CD14-positive monocyte (primary cell): ENCODE measurements around the gene BAG3. TPM values are rescaled to one million over a fixed set of nuclear protein-coding genes. Genes with fewer than 3 reads are reported as not detected.

Source experiments
- DNase-seq, 3 donors: peaks; one replicate each; pipeline ENCODE4 v3.0.0-alpha.2; 2011 to 2022
- H2AFZ ChIP-seq: 2 replicates; pipeline ENCODE4 v1.6.0; 2012; ENCODE audit warnings: mild to moderate bottlenecking, low read depth, low read length, inconsistent platforms; ENCODE audit not compliant: insufficient read depth, poor library complexity, severe bottlenecking
- H3K27ac ChIP-seq, 2 donors: 1 replicate in 1 of 2; 2 replicates in 1 of 2; pipeline ENCODE4 v1.5.1; 2012 to 2013; ENCODE audit warnings: low read length in 2 of 2, control low read depth in 1 of 2, inconsistent platforms in 1 of 2, low read depth in 1 of 2, mild to moderate bottlenecking in 1 of 2
- H3K27me3 ChIP-seq, 2 donors: one replicate each; pipeline versions ENCODE4 v1.6.0 to v1.6.1; 2011 to 2013; ENCODE audit warnings: low read length in 2 of 2; ENCODE audit not compliant: control insufficient read depth in 2 of 2, insufficient read depth in 2 of 2
- H3K36me3 ChIP-seq, 2 donors: replicated peaks in 1 of 2; 1 replicate in 1 of 2; 2 replicates in 1 of 2; pipeline versions ENCODE4 v1.5.1 to v1.6.1; 2012 to 2013; ENCODE audit warnings: low read length in 2 of 2, control low read depth in 1 of 2, inconsistent platforms in 1 of 2, mild to moderate bottlenecking in 1 of 2; ENCODE audit not compliant: insufficient read depth in 2 of 2, control insufficient read depth in 1 of 2
- H3K4me1 ChIP-seq, 2 donors: 1 replicate in 1 of 2; 2 replicates in 1 of 2; pipeline versions ENCODE4 v1.5.1 to v1.6.1; 2012 to 2013; ENCODE audit warnings: low read length in 2 of 2, control low read depth in 1 of 2, inconsistent platforms in 1 of 2, mild to moderate bottlenecking in 1 of 2, moderate library complexity in 1 of 2; ENCODE audit not compliant: insufficient read depth in 2 of 2, control insufficient read depth in 1 of 2
- H3K4me2 ChIP-seq: replicated peaks from 2 replicates; pipeline ENCODE3; 2012; ENCODE audit warnings: low read length, moderate library complexity, mild to moderate bottlenecking; ENCODE audit not compliant: poor library complexity, severe bottlenecking; ENCODE audit errors: extremely low read depth
- H3K4me3 ChIP-seq, 3 experiments: fragments of 200-600 bp in 1 of 3; sonication (generic) in 1 of 3; replicated peaks in 1 of 3; 1 replicate in 2 of 3; 2 replicates in 1 of 3; pipeline ENCODE4 v1.5.1; 2011 to 2013; ENCODE audit warnings: low read length in 3 of 3, mild to moderate bottlenecking in 3 of 3, control low read depth in 2 of 3, low read depth in 2 of 3, inconsistent platforms in 1 of 3, moderate library complexity in 1 of 3
- H3K79me2 ChIP-seq: 2 replicates; pipeline ENCODE4 v1.6.0; 2012; ENCODE audit warnings: mild to moderate bottlenecking, control low read depth, inconsistent platforms, low read length, moderate library complexity; ENCODE audit not compliant: insufficient read depth
- H3K9ac ChIP-seq: 2 replicates; pipeline ENCODE4 v1.6.0; 2017; ENCODE audit warnings: low read length, mild to moderate bottlenecking; ENCODE audit not compliant: insufficient read depth, poor library complexity, severe bottlenecking
- H3K9me3 ChIP-seq, 2 donors: replicated peaks in 1 of 2; 1 replicate in 1 of 2; 2 replicates in 1 of 2; pipeline versions ENCODE4 v1.5.1 to v1.6.1; 2012 to 2013; ENCODE audit warnings: low read length in 2 of 2, control low read depth in 1 of 2; ENCODE audit not compliant: control insufficient read depth in 1 of 2, insufficient read depth in 1 of 2
- H4K20me1 ChIP-seq: 2 replicates; pipeline ENCODE4 v1.6.0; 2012; ENCODE audit warnings: mild to moderate bottlenecking, low read length, control low read depth, moderate library complexity; ENCODE audit not compliant: insufficient read depth
- H3K27ac Mint-ChIP-seq, 7 donors: one replicate each; pipeline ENCODE4 v1.8.0; 2020; ENCODE audit warnings: mild to moderate bottlenecking in 7 of 7, mixed read lengths in 7 of 7, moderate library complexity in 6 of 7, inconsistent platforms in 2 of 7
- H3K27me3 Mint-ChIP-seq, 3 donors: one replicate each; pipeline ENCODE4 v1.8.0; 2021 to 2022; ENCODE audit warnings: low read depth in 3 of 3, mild to moderate bottlenecking in 3 of 3, mixed read lengths in 3 of 3, moderate library complexity in 3 of 3, inconsistent platforms in 1 of 3
- H3K36me3 Mint-ChIP-seq, 2 donors: one replicate each; pipeline ENCODE4 v1.8.0; 2020; ENCODE audit warnings: mixed read lengths in 2 of 2, inconsistent platforms in 1 of 2, mild to moderate bottlenecking in 1 of 2
- H3K4me1 Mint-ChIP-seq: one replicate; pipeline ENCODE4 v1.8.0; 2020; ENCODE audit warnings: mild to moderate bottlenecking, mixed read lengths
- H3K4me3 Mint-ChIP-seq, 2 donors: one replicate each; pipeline ENCODE4 v1.8.0; 2020; ENCODE audit warnings: mild to moderate bottlenecking in 2 of 2, mixed read lengths in 2 of 2, moderate library complexity in 1 of 2
- H3K9me3 Mint-ChIP-seq, 7 donors: one replicate each; pipeline ENCODE4 v1.8.0; 2020 to 2022; ENCODE audit warnings: mixed read lengths in 7 of 7, mild to moderate bottlenecking in 6 of 7, moderate library complexity in 6 of 7, inconsistent platforms in 2 of 7
- WGBS: methylation state at CpG from one replicate; pipeline ENCODE4 v1.1.5; 2013; ENCODE audit warnings: missing lambda C conversion rate; ENCODE audit not compliant: insufficient coverage; 5-methylcytosine and 5-hydroxymethylcytosine counted together
- intact Hi-C, 2 donors: fragments of 100-400 bp; cut with micrococcal nuclease; formaldehyde crosslinking; loops; one replicate each; pipeline versions ENCODE4 v1.15.0 to v1.15.1; 2023
- polyA plus RNA-seq, 3 donors: library from polyadenylated mRNA; depleted of rRNA in 1 of 3; unstranded in 2 of 3; stranded (reverse) in 1 of 3; fragments of 300-500 nt in 2 of 3; fragments of >200 nt in 1 of 3; fragmentation: Illumina TruSeq in 2 of 3; gene quantifications; 1 replicate in 2 of 3; 2 replicates in 1 of 3; pipeline ENCODE4 v1.2.3, GENCODE V29; 2012 to 2021
- TF ChIP-seq, protein P1 (sequence below): fragments of 200-600 bp; IDR thresholded peaks from one replicate; pipeline ENCODE4 v1.8.0; 2022; ENCODE audit warnings: antibody characterized with exemption, mild to moderate bottlenecking

The BAG3 gene
- polyA plus RNA-seq, 3 donors = 1.0 to 10.2 (median 2.8) TPM

DNA sequence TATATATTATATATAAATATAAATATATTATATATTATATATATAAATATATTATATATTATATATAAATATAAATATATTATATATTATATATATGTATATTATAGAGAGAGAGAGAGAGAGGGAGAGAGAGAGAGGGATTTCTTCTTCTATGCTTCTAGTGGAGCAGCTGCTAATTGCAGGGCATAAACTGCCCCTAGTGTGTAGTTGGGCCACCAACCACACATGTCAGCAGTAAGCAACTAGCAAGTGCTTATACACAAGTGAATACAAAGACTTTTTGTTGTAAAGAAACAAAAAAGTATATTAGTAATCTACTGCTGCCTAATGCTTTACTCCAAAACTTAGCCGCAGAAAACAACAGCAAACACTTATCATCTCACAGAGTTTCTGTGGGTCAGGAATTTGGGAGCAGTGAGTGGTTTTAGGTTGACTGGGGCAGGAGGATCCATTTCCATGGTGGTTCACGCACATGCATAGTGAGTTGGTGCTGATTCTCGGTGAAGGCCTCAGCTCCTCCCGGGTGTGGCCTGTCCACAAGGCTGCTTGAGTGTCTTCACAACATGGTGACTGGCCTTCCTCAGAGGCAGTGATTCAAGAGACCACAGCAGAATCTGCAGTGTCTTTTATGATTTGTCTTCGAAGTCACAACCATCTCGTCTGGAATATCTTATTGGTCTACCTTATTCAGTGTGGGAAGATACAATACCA is 25.5 kb upstream of the BAG3 start:
- DNase-seq = no peak
- Histone ChIP-seq H3K27ac (no peak overlapping the region), H3K27me3 (no peaks in the 10 kb centered on the region), H3K4me3 (no peak overlapping the region), H4K20me1 (no peaks in the 10 kb centered on the region), H3K36me3 (no peaks in the 10 kb centered on the region), H3K4me2 (no peak overlapping the region), H3K9ac (no peak overlapping the region), H3K4me1 (no peaks in the 10 kb centered on the region), H2AFZ (no peak overlapping the region), H3K9me3 (peaks cover 0 to 5% of the 10 kb centered on the region in 2 donors), H3K79me2 (no peaks in the 10 kb centered on the region)
- Mint-ChIP-seq H3K4me1 (peaks cover 3% of the 10 kb centered on the region), H3K4me3 (no peak overlapping the region), H3K9me3 (peaks cover 0 to 8% (median 1%) of the 10 kb centered on the region in 7 donors), H3K27me3 (peaks cover 0 to 6% (median 3%) of the 10 kb centered on the region in 3 donors), H3K36me3 (no peaks in the 10 kb centered on the region), H3K27ac (no peak overlapping the region)
- 98% methylated on average over 5 of the region's 6 CpGs for WGBS
- TF ChIP-seq, protein P1, sequence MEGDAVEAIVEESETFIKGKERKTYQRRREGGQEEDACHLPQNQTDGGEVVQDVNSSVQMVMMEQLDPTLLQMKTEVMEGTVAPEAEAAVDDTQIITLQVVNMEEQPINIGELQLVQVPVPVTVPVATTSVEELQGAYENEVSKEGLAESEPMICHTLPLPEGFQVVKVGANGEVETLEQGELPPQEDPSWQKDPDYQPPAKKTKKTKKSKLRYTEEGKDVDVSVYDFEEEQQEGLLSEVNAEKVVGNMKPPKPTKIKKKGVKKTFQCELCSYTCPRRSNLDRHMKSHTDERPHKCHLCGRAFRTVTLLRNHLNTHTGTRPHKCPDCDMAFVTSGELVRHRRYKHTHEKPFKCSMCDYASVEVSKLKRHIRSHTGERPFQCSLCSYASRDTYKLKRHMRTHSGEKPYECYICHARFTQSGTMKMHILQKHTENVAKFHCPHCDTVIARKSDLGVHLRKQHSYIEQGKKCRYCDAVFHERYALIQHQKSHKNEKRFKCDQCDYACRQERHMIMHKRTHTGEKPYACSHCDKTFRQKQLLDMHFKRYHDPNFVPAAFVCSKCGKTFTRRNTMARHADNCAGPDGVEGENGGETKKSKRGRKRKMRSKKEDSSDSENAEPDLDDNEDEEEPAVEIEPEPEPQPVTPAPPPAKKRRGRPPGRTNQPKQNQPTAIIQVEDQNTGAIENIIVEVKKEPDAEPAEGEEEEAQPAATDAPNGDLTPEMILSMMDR = no peak
- intact Hi-C loops = no loop called here

DNA sequence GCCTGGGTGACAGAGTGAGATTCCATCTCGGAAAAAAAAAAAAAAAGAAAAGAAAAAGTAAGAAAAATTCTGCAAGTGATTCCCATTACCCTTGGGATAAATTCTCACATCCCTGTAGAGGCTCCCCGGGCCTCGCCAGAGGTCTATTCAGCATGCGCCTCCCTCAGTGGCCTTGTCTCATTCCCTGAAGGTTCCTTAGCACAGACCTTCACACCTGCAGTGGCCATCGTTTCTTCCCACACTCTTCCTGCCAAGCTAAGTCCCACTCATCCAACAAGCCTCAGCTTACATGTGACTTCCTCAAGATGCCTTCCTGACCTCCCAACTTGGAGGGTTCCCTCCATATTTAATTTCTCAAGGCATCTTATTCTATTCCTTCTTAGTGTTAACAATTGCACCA is 20.9 kb upstream of the BAG3 start:
- no peak overlapping the region for H3K27ac Mint-ChIP-seq
- Histone ChIP-seq H4K20me1 (no peaks in the 10 kb centered on the region), H3K4me3 (no peak overlapping the region), H3K4me2 (no peak overlapping the region), H3K4me1 (peaks cover 4% of the 10 kb centered on the region in 2 donors), H3K36me3 (no peaks in the 10 kb centered on the region), H3K9ac (no peak overlapping the region), H3K79me2 (no peaks in the 10 kb centered on the region), H2AFZ (no peak overlapping the region), H3K9me3 (peaks cover 0 to 5% of the 10 kb centered on the region in 2 donors), H3K27me3 (no peaks in the 10 kb centered on the region), H3K27ac (no peak overlapping the region)
- DNase-seq = no peak
- no peak overlapping the region for H3K4me3 Mint-ChIP-seq
- WGBS = 94% methylated on average over 4 of the region's 5 CpGs
- TF ChIP-seq, protein P1 = no peak
- intact Hi-C loops = no loop called here
- no peaks in the 10 kb centered on the region for H3K36me3 Mint-ChIP-seq
- peaks cover 6% of the 10 kb centered on the region for H3K4me1 Mint-ChIP-seq
- peaks cover 0 to 8% (median 3%) of the 10 kb centered on the region in 7 donors for H3K9me3 Mint-ChIP-seq
- H3K27me3 Mint-ChIP-seq = peaks cover 0 to 6% (median 2%) of the 10 kb centered on the region in 3 donors
